GM18519 (cell line): ENCODE results near the gene EYA3.
"Not testable (repeated sequence)": the region's sequence is repeated elsewhere in the genome, so short reads cannot be mapped to it uniquely, and the experiment has no call there.

ENCODE experiments used
- ATAC-seq: cut with Tn5 transposase; IDR thresholded peaks from one replicate; pipeline ENCODE4 v1.9.1; 2021; ENCODE audit warnings: mild to moderate bottlenecking, moderate library complexity; ENCODE audit not compliant: unreplicated experiment, low FRiP score

The EYA3 gene

GRCh38 chr1:28035420-28035819 is 53.0 kb downstream of the EYA3 start:
- no peak for ATAC-seq

GRCh38 chr1:28032281-28032680 is 56.1 kb downstream of the EYA3 start:
- ATAC-seq: no peak

- no peak for ATAC-seq
Observed at GRCh38 chr1:28031173-28031572, 57.2 kb downstream of the EYA3 start.

GRCh38 chr1:28028873-28029654 is 59.3 kb downstream of the EYA3 start:
- ATAC-seq: no peak

- no peak for ATAC-seq
Observed at GRCh38 chr1:28027660-28028059, 60.8 kb downstream of the EYA3 start.

- ATAC-seq: no peak
Observed at GRCh38 chr1:28027238-28027637, 61.2 kb downstream of the EYA3 start.

- no peak for ATAC-seq
Observed at GRCh38 chr1:28026329-28026728, 62.1 kb downstream of the EYA3 start.

GRCh38 chr1:28021064-28021463 is 67.3 kb downstream of the EYA3 start:
- no peak for ATAC-seq

GRCh38 chr1:28010969-28011368 is 77.4 kb downstream of the EYA3 start:
- no peak for ATAC-seq

- ATAC-seq: not testable (repeated sequence)
Observed at GRCh38 chr1:28003117-28003516, 85.3 kb downstream of the EYA3 start.

- ATAC-seq: no peak
Observed at GRCh38 chr1:28002600-28002999, 85.8 kb downstream of the EYA3 start.

GRCh38 chr1:27999055-27999454 is 89.4 kb downstream of the EYA3 start:
- ATAC-seq: no peak

- not testable (repeated sequence) for ATAC-seq
Observed at GRCh38 chr1:27994526-27994925, 93.9 kb downstream of the EYA3 start.

- ATAC-seq: no peak
Observed at GRCh38 chr1:27994060-27994459, 94.3 kb downstream of the EYA3 start.

- ATAC-seq: no peak
Observed at GRCh38 chr1:27993241-27993640, 95.2 kb downstream of the EYA3 start.

- ATAC-seq: no peak
Observed at GRCh38 chr1:27992276-27992675, 96.1 kb downstream of the EYA3 start.

GRCh38 chr1:27990920-27991537 is 97.4 kb downstream of the EYA3 start:
- ATAC-seq: no peak

GRCh38 chr1:27981145-27981544 is 107.3 kb downstream of the EYA3 start:
- no peak for ATAC-seq

GRCh38 chr1:27980216-27980845 is 108.1 kb downstream of the EYA3 start:
- no peak for ATAC-seq

GRCh38 chr1:27979859-27980201 is 108.6 kb downstream of the EYA3 start:
- ATAC-seq: no peak

- ATAC-seq: no peak
Observed at GRCh38 chr1:27979151-27979858, 109.1 kb downstream of the EYA3 start.
